NOMO-1 (cell line): Measurements from ENCODE around the gene ADAMTS2.

ENCODE experiments used
- DNase-seq, 2 experiments: peaks; one replicate each; lab custom pipeline; 2025; ENCODE audit not compliant: unreplicated experiment in 2 of 2; lab: John Stamatoyannopoulos, UW

Gene ADAMTS2

GRCh38 chr5:179345183-179345432 lies 153 bp downstream of the ADAMTS2 start:
- DNase-seq = no peak

GRCh38 chr5:179344431-179345182 lies 654 bp downstream of the ADAMTS2 start:
- no peak for DNase-seq

GRCh38 chr5:179343719-179344430 lies 1.4 kb downstream of the ADAMTS2 start:
- peak in 1 of 2 experiments; percentile 7 for DNase-seq

- no peak for DNase-seq
These were observed 2.1 kb downstream of the ADAMTS2 start for GRCh38 chr5:179343021-179343718.

GRCh38 chr5:179342577-179342976 lies 2.7 kb downstream of the ADAMTS2 start:
- DNase-seq = no peak

- no peak for DNase-seq
These were observed 4.8 kb downstream of the ADAMTS2 start for GRCh38 chr5:179340465-179340864.

- DNase-seq = no peak
These were observed 5.3 kb downstream of the ADAMTS2 start for GRCh38 chr5:179339996-179340395.

GRCh38 chr5:179339081-179339480 lies 6.2 kb downstream of the ADAMTS2 start:
- DNase-seq = no peak

- DNase-seq = no peak
These were observed 7.2 kb downstream of the ADAMTS2 start for GRCh38 chr5:179337796-179338676.

GRCh38 chr5:179336871-179337795 lies 8.1 kb downstream of the ADAMTS2 start:
- DNase-seq = no peak

GRCh38 chr5:179336126-179336870 lies 9.0 kb downstream of the ADAMTS2 start:
- no peak for DNase-seq

GRCh38 chr5:179333796-179334761 lies 11.2 kb downstream of the ADAMTS2 start:
- no peak for DNase-seq

GRCh38 chr5:179332741-179333290 lies 12.4 kb downstream of the ADAMTS2 start:
- DNase-seq = no peak

GRCh38 chr5:179331591-179332375 lies 13.5 kb downstream of the ADAMTS2 start:
- no peak for DNase-seq

- no peak for DNase-seq
These were observed 14.9 kb downstream of the ADAMTS2 start for GRCh38 chr5:179330186-179330900.

- no peak for DNase-seq
These were observed 17.0 kb downstream of the ADAMTS2 start for GRCh38 chr5:179328291-179328690.
